Esophagus (tissue), 2 donors: ENCODE data around the gene FER. TPM values are rescaled to one million over a fixed set of nuclear protein-coding genes. Genes with fewer than 3 reads are reported as not detected.
"Not testable (repeated sequence)": the region's sequence is repeated elsewhere in the genome, so short reads cannot be mapped to it uniquely, and the experiment has no call there.

Experiments used
- H3K27ac ChIP-seq, 2 donors: one replicate each; pipeline ENCODE4 v1.5.1; 2013; ENCODE audit warnings: low read depth in 2 of 2, mild to moderate bottlenecking in 2 of 2, inconsistent platforms in 1 of 2, low read length in 1 of 2, moderate library complexity in 1 of 2
- H3K27me3 ChIP-seq, 2 donors: one replicate each; pipeline ENCODE4 v1.6.1; 2013; ENCODE audit warnings: low read length in 2 of 2, control low read depth in 1 of 2, mild to moderate bottlenecking in 1 of 2; ENCODE audit not compliant: insufficient read depth in 2 of 2, control insufficient read depth in 1 of 2
- H3K36me3 ChIP-seq, 2 donors: one replicate each; pipeline ENCODE4 v1.6.1; 2013; ENCODE audit warnings: low read length in 1 of 2; ENCODE audit not compliant: control insufficient read depth in 2 of 2, insufficient read depth in 2 of 2
- H3K4me1 ChIP-seq, 2 donors: one replicate each; pipeline ENCODE4 v1.6.1; 2013; ENCODE audit warnings: low read length in 1 of 2; ENCODE audit not compliant: control insufficient read depth in 2 of 2, insufficient read depth in 2 of 2
- H3K4me3 ChIP-seq, 2 donors: one replicate each; pipeline ENCODE4 v1.5.1; 2013; ENCODE audit warnings: low read length in 2 of 2, mild to moderate bottlenecking in 2 of 2, low read depth in 1 of 2, moderate library complexity in 1 of 2
- H3K9me3 ChIP-seq, 2 donors: one replicate each; pipeline ENCODE4 v1.6.1; 2013; ENCODE audit warnings: mild to moderate bottlenecking in 2 of 2, low read depth in 1 of 2, low read length in 1 of 2, moderate library complexity in 1 of 2; ENCODE audit not compliant: control insufficient read depth in 2 of 2, insufficient read depth in 1 of 2
- WGBS, 2 donors: extraction: QIAGEN DNeasy Blood & Tissue Kit; methylation state at CpG; one replicate each; pipeline ENCODE4 v1.1.7; 2013; 5-methylcytosine and 5-hydroxymethylcytosine counted together
- polyA plus RNA-seq, 2 donors: library from polyadenylated mRNA; stranded (reverse); fragments of 200-250 nt; gene quantifications; one replicate each; pipeline ENCODE4 v1.2.3, GENCODE V29; 2013
- donor health status: healthy with polysubstance abuse.
- donor health status: Bipolar disorder and iron deficiency.

FER gene
- polyA plus RNA-seq, 2 donors, result 3.2 to 5.1 TPM

GRCh38 chr5:108788142-108788541 lies 40.4 kb downstream of the FER start:
- no peaks in the 10 kb centered on the region for H3K27me3 ChIP-seq
- peaks cover 0 to 11% of the 10 kb centered on the region in 2 donors for H3K36me3 ChIP-seq
- H3K4me1 ChIP-seq, result peaks cover 0 to 13% of the 10 kb centered on the region in 2 donors
- H3K4me3 ChIP-seq, result no peak overlapping the region
- 61% methylated on average over 7 of the region's 7 CpGs for WGBS, 2 donors
- H3K9me3 ChIP-seq, result peaks cover 0 to 8% of the 10 kb centered on the region in 2 donors
- no peak overlapping the region for H3K27ac ChIP-seq

GRCh38 chr5:108793207-108793606 lies 45.5 kb downstream of the FER start:
- Histone ChIP-seq H3K4me3 (no peak overlapping the region), H3K36me3 (peaks cover 0 to 2% of the 10 kb centered on the region in 2 donors), H3K4me1 (peaks cover 0 to under 1% of the 10 kb centered on the region in 2 donors), H3K27me3 (no peaks in the 10 kb centered on the region), H3K27ac (no peak overlapping the region), H3K9me3 (no peaks in the 10 kb centered on the region)
- 93 to 96% methylated on average over 5 of the region's 5 CpGs for WGBS, 2 donors

- not testable (repeated sequence) for H3K9me3 ChIP-seq, H3K27ac ChIP-seq, H3K4me3 ChIP-seq, H3K4me1 ChIP-seq, H3K36me3 ChIP-seq, H3K27me3 ChIP-seq
- WGBS, 2 donors, result 97 to 98% methylated on average over 4 of the region's 4 CpGs
These were observed 46.7 kb downstream of the FER start for GRCh38 chr5:108794349-108794748.

- WGBS, 2 donors, result 92 to 93% methylated on average over 2 of the region's 2 CpGs
These were observed 49.7 kb downstream of the FER start for GRCh38 chr5:108797396-108797795.

GRCh38 chr5:108797986-108798385 lies 50.3 kb downstream of the FER start:
- Histone ChIP-seq H3K27ac (no peak overlapping the region), H3K27me3 (no peaks in the 10 kb centered on the region), H3K9me3 (no peaks in the 10 kb centered on the region), H3K4me3 (no peak overlapping the region), H3K4me1 (no peaks in the 10 kb centered on the region), H3K36me3 (no peaks in the 10 kb centered on the region)
- WGBS, 2 donors, result 75 to 81% methylated on average over 2 of the region's 2 CpGs

More at GRCh38 chr5:108797396-108797795, 49.7 kb downstream of the FER start:
- no peaks in the 10 kb centered on the region for H3K9me3 ChIP-seq
- H3K27ac ChIP-seq, result no peak overlapping the region
- H3K36me3 ChIP-seq, result no peaks in the 10 kb centered on the region
- no peaks in the 10 kb centered on the region for H3K4me1 ChIP-seq
- H3K27me3 ChIP-seq, result no peaks in the 10 kb centered on the region
- H3K4me3 ChIP-seq, result no peak overlapping the region

- Histone ChIP-seq H3K4me3 (no peak overlapping the region), H3K4me1 (no peaks in the 10 kb centered on the region), H3K9me3 (no peaks in the 10 kb centered on the region), H3K27ac (no peak overlapping the region), H3K27me3 (no peaks in the 10 kb centered on the region), H3K36me3 (no peaks in the 10 kb centered on the region)
- 97 to 99% methylated on average over 3 of the region's 3 CpGs for WGBS, 2 donors
These were observed 51.0 kb downstream of the FER start for GRCh38 chr5:108798513-108799265.

- Histone ChIP-seq H3K36me3 (no peaks in the 10 kb centered on the region), H3K27ac (no peak overlapping the region), H3K4me3 (no peak overlapping the region), H3K9me3 (no peaks in the 10 kb centered on the region), H3K4me1 (no peaks in the 10 kb centered on the region), H3K27me3 (no peaks in the 10 kb centered on the region)
- WGBS, 2 donors, result 87% methylated on average over 3 of the region's 3 CpGs
These were observed 53.6 kb downstream of the FER start for GRCh38 chr5:108801301-108801700.

- H3K27me3 ChIP-seq, result no peaks in the 10 kb centered on the region
- no peaks in the 10 kb centered on the region for H3K9me3 ChIP-seq
- no peaks in the 10 kb centered on the region for H3K36me3 ChIP-seq
- 63 to 80% methylated on average over 4 of the region's 4 CpGs for WGBS, 2 donors
- no peaks in the 10 kb centered on the region for H3K4me1 ChIP-seq
- H3K4me3 ChIP-seq, result no peak overlapping the region
- no peak overlapping the region for H3K27ac ChIP-seq
These were observed 54.1 kb downstream of the FER start for GRCh38 chr5:108801776-108802175.

- 78 to 83% methylated on average over 3 of the region's 3 CpGs for WGBS, 2 donors
- Histone ChIP-seq H3K9me3 (peaks cover 0 to 5% of the 10 kb centered on the region in 2 donors), H3K4me3 (no peak overlapping the region), H3K36me3 (no peaks in the 10 kb centered on the region), H3K27me3 (no peaks in the 10 kb centered on the region), H3K4me1 (peaks cover 2 to 4% of the 10 kb centered on the region in 2 donors), H3K27ac (no peak overlapping the region)
These were observed 63.0 kb downstream of the FER start for GRCh38 chr5:108810717-108811116.

- Histone ChIP-seq H3K27ac (no peak overlapping the region), H3K9me3 (peaks cover 0 to 5% of the 10 kb centered on the region in 2 donors), H3K27me3 (no peaks in the 10 kb centered on the region), H3K36me3 (no peaks in the 10 kb centered on the region), H3K4me3 (no peak overlapping the region), H3K4me1 (peaks cover 2 to 4% of the 10 kb centered on the region in 2 donors)
- WGBS, 2 donors, result 56 to 62% methylated on average over 3 of the region's 3 CpGs
These were observed 66.0 kb downstream of the FER start for GRCh38 chr5:108813673-108814072.
